ENCODE results near the gene CGGBP1.
"Not testable (repeated sequence)": the region's sequence is repeated elsewhere in the genome, so short reads cannot be mapped to it uniquely, and the experiment has no call there.

The CGGBP1 gene

GRCh38 chr3:88033808-88034207, 25.0 kb downstream of the CGGBP1 start:
- no peak for DNase-seq

GRCh38 chr3:88033079-88033478, 25.7 kb downstream of the CGGBP1 start:
- no peak for DNase-seq

- no peak for DNase-seq
Measured at GRCh38 chr3:88032245-88032644, 26.6 kb downstream of the CGGBP1 start.

GRCh38 chr3:88031642-88032077, 27.1 kb downstream of the CGGBP1 start:
- DNase-seq: peak; percentile 66

- DNase-seq: no peak
Measured at GRCh38 chr3:88030210-88030609, 28.6 kb downstream of the CGGBP1 start.

GRCh38 chr3:88028876-88029275, 29.9 kb downstream of the CGGBP1 start:
- no peak for DNase-seq

- DNase-seq: no peak
Measured at GRCh38 chr3:88025001-88025552, 33.7 kb downstream of the CGGBP1 start.

GRCh38 chr3:88019024-88019423, 39.8 kb downstream of the CGGBP1 start:
- no peak for DNase-seq

GRCh38 chr3:88015656-88016055, 43.1 kb downstream of the CGGBP1 start:
- not testable (repeated sequence) for DNase-seq

- no peak for DNase-seq
Measured at GRCh38 chr3:88013592-88013991, 45.2 kb downstream of the CGGBP1 start.

GRCh38 chr3:88010810-88011209, 48.0 kb downstream of the CGGBP1 start:
- DNase-seq: no peak

GRCh38 chr3:88009066-88009465, 49.7 kb downstream of the CGGBP1 start:
- DNase-seq: no peak

- DNase-seq: no peak
Measured at GRCh38 chr3:88005066-88005465, 53.7 kb downstream of the CGGBP1 start.

GRCh38 chr3:88003115-88003755, 55.6 kb downstream of the CGGBP1 start:
- DNase-seq: no peak

- DNase-seq: no peak
Measured at GRCh38 chr3:88002448-88002847, 56.4 kb downstream of the CGGBP1 start.
